A549 (cell line): ENCODE data around the gene JARID2.

Experiments
- MAFK ChIP-seq: fragments of 450-650 bp; IDR thresholded peaks from 2 replicates; pipeline ENCODE4 v1.6.1; 2014; ENCODE audit not compliant: partially characterized antibody
- PHF8 ChIP-seq: fragments of 200-600 bp; sonication (generic); IDR thresholded peaks from 2 replicates; pipeline ENCODE4 v1.6.1; 2016; ENCODE audit warnings: low read depth, mild to moderate bottlenecking, antibody characterized with exemption, moderate library complexity, borderline replicate concordance
- POLR2A ChIP-seq: IDR thresholded peaks from 2 replicates; pipeline ENCODE4 v1.6.1; 2012; ENCODE audit warnings: mild to moderate bottlenecking, low read length
- TF ChIP-seq, protein P1 (sequence below): IDR thresholded peaks from 2 replicates; pipeline ENCODE4 v1.6.1; 2012
- TF ChIP-seq, protein P2 (sequence below): fragments of >200 bp; sonication (Bioruptor Twin); formaldehyde crosslinking; IDR thresholded peaks from 3 replicates; pipeline ENCODE4 v1.5.1; 2016

DNA sequence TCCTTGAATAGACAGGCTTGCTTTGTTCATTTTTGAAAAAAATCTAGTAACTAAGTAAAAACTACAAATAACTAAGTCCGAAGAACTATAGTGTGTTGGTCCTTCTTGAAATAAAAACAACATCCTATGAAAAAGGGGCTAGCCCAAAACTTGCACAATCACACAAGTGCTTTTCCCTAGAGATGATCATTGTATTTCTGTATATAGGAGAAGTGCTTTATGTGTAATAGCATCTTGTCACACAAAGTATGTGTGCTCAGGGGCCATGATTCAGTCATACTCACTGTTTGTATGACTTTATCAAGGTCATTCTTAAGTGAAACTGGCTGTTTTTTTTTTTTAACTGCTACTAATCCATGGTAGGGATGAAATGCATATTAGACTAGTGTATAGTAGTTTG, 237.2 kb downstream of the JARID2 start:
- TF ChIP-seq PHF8 (no peak), POLR2A (no peak), MAFK (no peak)
- TF ChIP-seq, protein P1, sequence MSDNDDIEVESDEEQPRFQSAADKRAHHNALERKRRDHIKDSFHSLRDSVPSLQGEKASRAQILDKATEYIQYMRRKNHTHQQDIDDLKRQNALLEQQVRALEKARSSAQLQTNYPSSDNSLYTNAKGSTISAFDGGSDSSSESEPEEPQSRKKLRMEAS, result no peak
- TF ChIP-seq, protein P2, sequence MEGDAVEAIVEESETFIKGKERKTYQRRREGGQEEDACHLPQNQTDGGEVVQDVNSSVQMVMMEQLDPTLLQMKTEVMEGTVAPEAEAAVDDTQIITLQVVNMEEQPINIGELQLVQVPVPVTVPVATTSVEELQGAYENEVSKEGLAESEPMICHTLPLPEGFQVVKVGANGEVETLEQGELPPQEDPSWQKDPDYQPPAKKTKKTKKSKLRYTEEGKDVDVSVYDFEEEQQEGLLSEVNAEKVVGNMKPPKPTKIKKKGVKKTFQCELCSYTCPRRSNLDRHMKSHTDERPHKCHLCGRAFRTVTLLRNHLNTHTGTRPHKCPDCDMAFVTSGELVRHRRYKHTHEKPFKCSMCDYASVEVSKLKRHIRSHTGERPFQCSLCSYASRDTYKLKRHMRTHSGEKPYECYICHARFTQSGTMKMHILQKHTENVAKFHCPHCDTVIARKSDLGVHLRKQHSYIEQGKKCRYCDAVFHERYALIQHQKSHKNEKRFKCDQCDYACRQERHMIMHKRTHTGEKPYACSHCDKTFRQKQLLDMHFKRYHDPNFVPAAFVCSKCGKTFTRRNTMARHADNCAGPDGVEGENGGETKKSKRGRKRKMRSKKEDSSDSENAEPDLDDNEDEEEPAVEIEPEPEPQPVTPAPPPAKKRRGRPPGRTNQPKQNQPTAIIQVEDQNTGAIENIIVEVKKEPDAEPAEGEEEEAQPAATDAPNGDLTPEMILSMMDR, result no peak
